Heart left ventricle (tissue), 16 donors: ENCODE measurements around the gene RPL29. TPM values are rescaled to one million over a fixed set of nuclear protein-coding genes. Genes with fewer than 3 reads are reported as not detected.

Experiments
- ATAC-seq, 4 donors: fragments of 200-7000 bp; cut with Tn5 transposase; one replicate each; pipeline ENCODE4 v1.9.1; 2020 to 2022; ENCODE audit warnings: moderate library complexity in 4 of 4, mild to moderate bottlenecking in 3 of 4, moderate number of reproducible peaks in 1 of 4
- DNase-seq, 5 donors: peaks; one replicate each; pipeline ENCODE4 v3.0.0-alpha.2; 2020
- H3K27ac ChIP-seq, 12 donors: fragments of 200-600 bp; sonication (generic) in 4 of 12; one replicate each; pipeline versions ENCODE4 v1.5.0 to v1.8.0; 2016 to 2022; ENCODE audit warnings: mild to moderate bottlenecking in 2 of 12
- H3K27me3 ChIP-seq, 9 donors: fragments of 200-600 bp; sonication (generic) in 2 of 9; one replicate each; pipeline versions ENCODE4 v1.5.1 to v1.8.0; 2016 to 2022; ENCODE audit warnings: mild to moderate bottlenecking in 3 of 9
- H3K36me3 ChIP-seq, 9 donors: fragments of 200-600 bp; sonication (generic) in 2 of 9; one replicate each; pipeline versions ENCODE4 v1.5.0 to v1.8.0; 2018 to 2022; ENCODE audit warnings: mild to moderate bottlenecking in 2 of 9
- H3K4me1 ChIP-seq, 12 donors: fragments of 200-600 bp; sonication (generic) in 4 of 12; one replicate each; pipeline versions ENCODE4 v1.5.0 to v1.8.0; 2016 to 2022; ENCODE audit warnings: mild to moderate bottlenecking in 3 of 12
- H3K4me3 ChIP-seq, 12 donors: fragments of 200-600 bp; sonication (generic) in 4 of 12; one replicate each; pipeline versions ENCODE4 v1.5.0 to v1.8.0; 2017 to 2022; ENCODE audit warnings: mild to moderate bottlenecking in 9 of 12, moderate library complexity in 4 of 12
- H3K9me3 ChIP-seq, 12 donors: fragments of 200-600 bp; sonication (generic) in 4 of 12; one replicate each; pipeline versions ENCODE4 v1.5.0 to v1.8.0; 2016 to 2022; ENCODE audit warnings: mild to moderate bottlenecking in 1 of 12
- CTCF ChIP-seq, 12 donors: fragments of 200-600 bp; sonication (generic) in 4 of 12; IDR thresholded peaks; one replicate each; pipeline versions ENCODE4 v1.5.0 to v1.8.0; 2018 to 2022; ENCODE audit warnings: antibody characterized with exemption in 12 of 12, mild to moderate bottlenecking in 5 of 12
- POLR2A ChIP-seq, 2 donors: fragments of 450-650 bp; IDR thresholded peaks; one replicate each; pipeline ENCODE4 v1.6.1; 2017; ENCODE audit warnings: antibody characterized with exemption in 2 of 2, mild to moderate bottlenecking in 2 of 2, moderate library complexity in 2 of 2
- WGBS, 4 donors: extraction: QIAGEN DNeasy Blood & Tissue Kit in 2 of 4; methylation state at CpG; one replicate each; pipeline versions ENCODE4 v1.1.5 to v1.1.7; 2013 to 2018; 5-methylcytosine and 5-hydroxymethylcytosine counted together
- intact Hi-C, 10 donors: fragments of 100-400 bp; cut with DNase I; formaldehyde crosslinking; loops; one replicate each; pipeline versions ENCODE4 v1.11.1 to v1.14.2; 2022
- polyA plus RNA-seq, 2 donors: library from polyadenylated mRNA; stranded (reverse); fragments of 200-250 nt; gene quantifications; one replicate each; pipeline ENCODE4 v1.2.3, GENCODE V29; 2013
- total RNA-seq, 9 donors: library from RNA; depleted of rRNA in 2 of 9; stranded (reverse); fragments of >200 nt in 2 of 9; fragmentation: NEBNext Ultra II Directional in 3 of 9; extraction: Animal tissue kit (Norgen Biotek cat#: 25700) in 3 of 9; gene quantifications; one replicate each; pipeline versions ENCODE4 v1.1.0 to v1.2.4, GENCODE V29; 2016 to 2023
- donor health status: ischemic (EF 13 %, LVEDD 7.1; RV severe dilation, severe dysfunction).
- donor health status: healthy with polysubstance abuse.
- donor health status: DM: no; HTN: yes; CAD: no.
- donor health status: DM: no; HTN: no; CAD: no.
- donor health status: ischemic (EF 25% LVEDD 6.9; RV normal size, moderate dysfunction).
- donor health status: ischemic (EF 25% LVEDD 5.7; RV mildly dilated, moderate dysfunction).
- donor health status: healthy.
- donor health status: DM: yes; HTN: yes; CAD: no.
- donor health status: ischemic (EF 35%, LVEDD 5.7; RV mildly dilated, moderate dysfunction).
- donor health status: nonischemic (EF 11% LVEDD 7.7; RV severe dilation, severe dysfunction).
- donor health status: DM: yes; HTN: yes; CAD: no.
- donor health status: PGD.
- donor health status: ischemic (EF 29% LVEDD 5.4; RV normal size, mild dysfunction).
- donor health status: nonischemic (EF 23%, LVEDD 6.1; RV moderate dilation, normal function).

RPL29 gene
- total and polyA plus RNA-seq, 11 donors = 515 to 1,405 (median 731) TPM

GRCh38 chr3:51945926-51946705 is 49.6 kb downstream of the RPL29 start:
- ATAC-seq (no peak), DNase-seq (peak in 2 of 5 donors; percentile 21 to 39)
- TF ChIP-seq POLR2A (IDR thresholded peaks at IDR 0.05) (no peak), CTCF (IDR thresholded peaks at IDR 0.05) (no peak)
- no peaks in the 10 kb centered on the region for H3K9me3 ChIP-seq
- WGBS, 4 donors = 89 to 95% (median 93%) methylated on average over 11 to 14 of the region's 14 CpGs
- peaks cover 3 to 21% (median 16%) of the 10 kb centered on the region in 12 donors for H3K4me1 ChIP-seq
- no peak overlapping the region for H3K4me3 ChIP-seq
- H3K27ac ChIP-seq = no peak overlapping the region
- intact Hi-C loops = no loop called here
- H3K36me3 ChIP-seq = peaks cover 0 to 30% (median 9%) of the 10 kb centered on the region in 9 donors
- no peaks in the 10 kb centered on the region for H3K27me3 ChIP-seq

- TF ChIP-seq CTCF (IDR thresholded peaks at IDR 0.05) (no peak), POLR2A (IDR thresholded peaks at IDR 0.05) (no peak)
- Histone ChIP-seq H3K27ac (no peak overlapping the region), H3K4me3 (no peak overlapping the region), H3K27me3 (no peaks in the 10 kb centered on the region), H3K9me3 (no peaks in the 10 kb centered on the region), H3K4me1 (peaks cover 3 to 30% (median 23%) of the 10 kb centered on the region in 12 donors), H3K36me3 (peaks cover 0 to 30% (median 9%) of the 10 kb centered on the region in 9 donors)
- intact Hi-C loops = no loop called here
- WGBS, 4 donors = 85 to 90% (median 89%) methylated on average over 18 of the region's 18 CpGs
- ATAC-seq (no peak), DNase-seq (peak in 3 of 5 donors; percentile 14 to 51 (median 25))
Observed at GRCh38 chr3:51945031-51945840, 50.5 kb downstream of the RPL29 start.

- WGBS, 4 donors = 90 to 92% (median 91%) methylated on average over 9 to 11 of the region's 11 CpGs
- no peaks in the 10 kb centered on the region for H3K27me3 ChIP-seq
- H3K4me1 ChIP-seq = peaks cover 3 to 32% (median 23%) of the 10 kb centered on the region in 12 donors
- H3K9me3 ChIP-seq = no peaks in the 10 kb centered on the region
- no peak overlapping the region for H3K4me3 ChIP-seq
- H3K27ac ChIP-seq = no peak overlapping the region
- TF ChIP-seq CTCF (IDR thresholded peaks at IDR 0.05) = no peak
- TF ChIP-seq POLR2A (IDR thresholded peaks at IDR 0.05) = no peak
- intact Hi-C loops = loop anchor here in 4 of 10 donors (5.0 kb wide), 3 partner anchors 33 to 203 kb away; partner anchors contain the start of gene ABHD14A (in 1 of the 4)
- no peak for ATAC-seq
- DNase-seq = peak in 2 of 5 donors; percentile 25 to 45
- peaks cover 0 to 30% (median 9%) of the 10 kb centered on the region in 9 donors for H3K36me3 ChIP-seq
Observed at GRCh38 chr3:51944451-51945021, 51.2 kb downstream of the RPL29 start.

Other genes with a start within 250 kb of the RPL29 start
- not detected for gene IQCF6, start 216.7 kb downstream of the RPL29 start, total RNA-seq
- not detected for gene IQCF6, start 216.7 kb downstream of the RPL29 start, polyA plus RNA-seq
- not detected for gene IQCF2, start 134.3 kb downstream of the RPL29 start, total RNA-seq
- gene IQCF2, start 134.3 kb downstream of the RPL29 start, polyA plus RNA-seq = not detected
- gene IQCF5, start 120.3 kb downstream of the RPL29 start, total RNA-seq = not detected
- gene IQCF5, start 120.3 kb downstream of the RPL29 start, polyA plus RNA-seq = not detected
- not detected for gene IQCF1, start 92.5 kb downstream of the RPL29 start, total RNA-seq
- not detected for gene IQCF1, start 92.5 kb downstream of the RPL29 start, polyA plus RNA-seq
- gene RRP9, start 54.0 kb downstream of the RPL29 start, total RNA-seq = 10 to 100 TPM in 5 of 9 donors, 1 to 10 TPM in 4; 6.1 to 14.7 (median 10.2) TPM
- 10 to 100 TPM; 12.4 to 30.8 TPM for gene RRP9, start 54.0 kb downstream of the RPL29 start, polyA plus RNA-seq
- 10 to 100 TPM; 11.0 to 37.5 (median 14.5) TPM for gene PARP3, start 53.5 kb downstream of the RPL29 start, total RNA-seq
- 1 to 10 TPM; 7.0 to 9.1 TPM for gene PARP3, start 53.5 kb downstream of the RPL29 start, polyA plus RNA-seq
- gene GPR62, start 40.5 kb downstream of the RPL29 start, total RNA-seq = under 1 TPM in 5 of 9 donors, not detected in 4; 0.13 to 0.27 (median 0.21) TPM
- under 1 TPM; 0.06 to 0.11 TPM for gene GPR62, start 40.5 kb downstream of the RPL29 start, polyA plus RNA-seq
- 100 to 1,000 TPM in 2 of 9 donors, 10 to 100 TPM in 7; 55.4 to 149 (median 63.9) TPM for gene PCBP4, start 28.4 kb downstream of the RPL29 start, total RNA-seq
- 100 to 1,000 TPM in 1 of 2 donors, 10 to 100 TPM in 1; 64.8 to 101 TPM for gene PCBP4, start 28.4 kb downstream of the RPL29 start, polyA plus RNA-seq
- gene ABHD14B, start 21.8 kb downstream of the RPL29 start, total RNA-seq = 10 to 100 TPM in 7 of 9 donors, 1 to 10 TPM in 2; 8.7 to 22.2 (median 12.3) TPM
- 10 to 100 TPM; 11.5 to 19.8 TPM for gene ABHD14B, start 21.8 kb downstream of the RPL29 start, polyA plus RNA-seq
- 10 to 100 TPM; 17.7 to 51.4 (median 22.1) TPM for gene ABHD14A, start 20.8 kb downstream of the RPL29 start, total RNA-seq
- 10 to 100 TPM; 21.7 to 70.3 TPM for gene ABHD14A, start 20.8 kb downstream of the RPL29 start, polyA plus RNA-seq
- gene ACY1, start 12.4 kb downstream of the RPL29 start, total RNA-seq = 10 to 100 TPM; 14.8 to 45.3 (median 27.7) TPM
- gene ACY1, start 12.4 kb downstream of the RPL29 start, polyA plus RNA-seq = 10 to 100 TPM; 18.3 to 21.2 TPM
- 10 to 100 TPM; 14.5 to 33.2 (median 20.7) TPM for gene DUSP7, start 60.7 kb upstream of the RPL29 start, total RNA-seq
- gene DUSP7, start 60.7 kb upstream of the RPL29 start, polyA plus RNA-seq = 10 to 100 TPM in 1 of 2 donors, 1 to 10 TPM in 1; 9.2 to 26.1 TPM
- 1 to 10 TPM in 7 of 9 donors, under 1 TPM in 2; 0.66 to 5.2 (median 1.4) TPM for gene POC1A, start 158.5 kb upstream of the RPL29 start, total RNA-seq
- gene POC1A, start 158.5 kb upstream of the RPL29 start, polyA plus RNA-seq = 1 to 10 TPM in 1 of 2 donors, under 1 TPM in 1; 0.50 to 3.0 TPM
- gene ALAS1, start 202.3 kb upstream of the RPL29 start, total RNA-seq = 100 to 1,000 TPM in 8 of 9 donors, 10 to 100 TPM in 1; 77.9 to 213 (median 146) TPM
- 100 to 1,000 TPM; 107 to 132 TPM for gene ALAS1, start 202.3 kb upstream of the RPL29 start, polyA plus RNA-seq
- gene TLR9, start 229.8 kb upstream of the RPL29 start, total RNA-seq = under 1 TPM in 8 of 9 donors, not detected in 1; 0.12 to 0.65 (median 0.29) TPM
- gene TLR9, start 229.8 kb upstream of the RPL29 start, polyA plus RNA-seq = under 1 TPM; 0.04 to 0.23 TPM
- gene TWF2, start 243.3 kb upstream of the RPL29 start, total RNA-seq = 100 to 1,000 TPM in 7 of 9 donors, 10 to 100 TPM in 2; 62.9 to 133 (median 117) TPM
- 100 to 1,000 TPM in 1 of 2 donors, 10 to 100 TPM in 1; 45.8 to 109 TPM for gene TWF2, start 243.3 kb upstream of the RPL29 start, polyA plus RNA-seq
- gene PPM1M, start 249.9 kb upstream of the RPL29 start, total RNA-seq = 10 to 100 TPM in 2 of 9 donors, 1 to 10 TPM in 7; 5.7 to 30.2 (median 8.2) TPM
- 1 to 10 TPM; 5.6 to 6.6 TPM for gene PPM1M, start 249.9 kb upstream of the RPL29 start, polyA plus RNA-seq